IMR-90 (cell line): Measurements from ENCODE around the gene RAD21L1. TPM values are rescaled to one million over a fixed set of nuclear protein-coding genes. Genes with fewer than 3 reads are reported as not detected.

ENCODE experiments used
- ATAC-seq: fragments of 200-7000 bp; cut with Tn5 transposase; 2 replicates; pipeline ENCODE4 v1.9.1; 2020; ENCODE audit warnings: low read depth, mild to moderate bottlenecking, moderate library complexity
- BruUV-seq: library from RNA; stranded (reverse); fragments of 400-500 nt; replicated peaks from 2 replicates; lab custom pipeline; 2021; lab: Mats Ljungman, UMichigan
- CTCF ChIA-PET: fragments of 300-600 bp; formaldehyde crosslinking; extraction: SDS; loops from one replicate; lab custom pipeline; 2021; ENCODE audit warnings: antibody characterized with exemption; lab: Yijun Ruan, JAX
- POLR2A ChIA-PET: fragments of 300-600 bp; sonication (Branson Sonifier 250); formaldehyde crosslinking; loops from one replicate; lab custom pipeline; 2022; ENCODE audit warnings: antibody characterized with exemption; ENCODE audit not compliant: unreplicated experiment; lab: Charles Lee
- DNase-seq: peaks from one replicate; pipeline ENCODE4 v3.0.0; 2013
- H2AFZ ChIP-seq: replicated peaks from 2 replicates; pipeline ENCODE3; 2013; ENCODE audit warnings: low read length, mild to moderate bottlenecking; ENCODE audit not compliant: poor library complexity
- H2AK5ac ChIP-seq: 2 replicates; pipeline ENCODE4 v1.6.1; 2013; ENCODE audit warnings: low read depth, low read length, inconsistent platforms
- H2AK9ac ChIP-seq: replicated peaks from 2 replicates; pipeline ENCODE3; 2013; ENCODE audit warnings: mild to moderate bottlenecking, low read depth, low read length, moderate library complexity; ENCODE audit not compliant: poor library complexity
- H2BK120ac ChIP-seq: 2 replicates; pipeline ENCODE4 v1.6.1; 2013; ENCODE audit warnings: low read depth, low read length, inconsistent platforms
- H2BK15ac ChIP-seq: 3 replicates; pipeline ENCODE4 v1.6.1; 2013; ENCODE audit warnings: low read depth, low read length, inconsistent platforms
- H2BK20ac ChIP-seq: 2 replicates; pipeline ENCODE4 v1.6.1; 2013; ENCODE audit warnings: low read depth, mild to moderate bottlenecking, inconsistent platforms, low read length, moderate library complexity
- H2BK5ac ChIP-seq: 2 replicates; pipeline ENCODE4 v1.6.1; 2013; ENCODE audit warnings: mild to moderate bottlenecking, low read depth, low read length, inconsistent platforms; ENCODE audit not compliant: poor library complexity, severe bottlenecking
- H3K14ac ChIP-seq: replicated peaks from 2 replicates; pipeline ENCODE4 v1.6.1; 2013; ENCODE audit warnings: low read depth, low read length, inconsistent platforms
- H3K18ac ChIP-seq: 2 replicates; pipeline ENCODE4 v1.6.1; 2013; ENCODE audit warnings: low read depth, low read length, control low read depth
- H3K23ac ChIP-seq: 2 replicates; pipeline ENCODE4 v1.6.1; 2013; ENCODE audit warnings: low read depth, low read length, inconsistent platforms
- H3K27ac ChIP-seq: 2 replicates; pipeline ENCODE4 v1.5.1; 2013; ENCODE audit warnings: mild to moderate bottlenecking, control low read depth, low read length; ENCODE audit not compliant: insufficient read depth
- H3K27me3 ChIP-seq: 2 replicates; pipeline ENCODE4 v1.6.1; 2013; ENCODE audit warnings: low read length; ENCODE audit not compliant: control insufficient read depth, insufficient read depth
- H3K36me3 ChIP-seq: 2 replicates; pipeline ENCODE4 v1.6.1; 2013; ENCODE audit warnings: low read length, mixed read lengths; ENCODE audit not compliant: control insufficient read depth, insufficient read depth
- H3K4ac ChIP-seq: 2 replicates; pipeline ENCODE4 v1.6.1; 2013; ENCODE audit warnings: low read depth, low read length, inconsistent platforms
- H3K4me1 ChIP-seq: 2 replicates; pipeline ENCODE4 v1.6.1; 2013; ENCODE audit warnings: low read length, mixed read lengths; ENCODE audit not compliant: control insufficient read depth, insufficient read depth
- H3K4me2 ChIP-seq: 2 replicates; pipeline ENCODE4 v1.6.1; 2013; ENCODE audit warnings: low read depth, mild to moderate bottlenecking, control low read depth, low read length, moderate library complexity
- H3K4me3 ChIP-seq: 2 replicates; pipeline ENCODE4 v1.5.1; 2013; ENCODE audit warnings: low read depth, mild to moderate bottlenecking, control low read depth, low read length, moderate library complexity; ENCODE audit not compliant: insufficient read depth
- H3K56ac ChIP-seq: 2 replicates; pipeline ENCODE4 v1.6.1; 2013; ENCODE audit warnings: low read length, inconsistent platforms; ENCODE audit not compliant: insufficient read depth; ENCODE audit errors: extremely low read depth
- H3K79me1 ChIP-seq, 2 experiments: 2 replicates each; pipeline ENCODE4 v1.6.1; 2013; ENCODE audit warnings: low read length in 2 of 2, inconsistent platforms in 1 of 2, low read depth in 1 of 2
- H3K9ac ChIP-seq: 2 replicates; pipeline ENCODE4 v1.6.1; 2013; ENCODE audit warnings: low read depth, low read length, control low read depth
- H3K9me1 ChIP-seq: 2 replicates; pipeline ENCODE4 v1.6.1; 2013; ENCODE audit warnings: low read length, inconsistent platforms; ENCODE audit not compliant: insufficient read depth
- H3K9me3 ChIP-seq: 2 replicates; pipeline ENCODE4 v1.6.1; 2013; ENCODE audit warnings: low read length; ENCODE audit not compliant: control insufficient read depth, insufficient read depth
- H4K20me1 ChIP-seq: 2 replicates; pipeline ENCODE4 v1.6.1; 2013; ENCODE audit warnings: low read length, inconsistent platforms; ENCODE audit not compliant: insufficient read depth
- H4K5ac ChIP-seq: 2 replicates; pipeline ENCODE4 v1.6.1; 2013; ENCODE audit warnings: mild to moderate bottlenecking, low read depth, low read length, control low read depth
- H4K8ac ChIP-seq, 2 experiments: 2 replicates each; pipeline ENCODE4 v1.6.1; 2013; ENCODE audit warnings: low read depth in 2 of 2, low read length in 2 of 2, control low read depth in 1 of 2, inconsistent platforms in 1 of 2
- H4K91ac ChIP-seq: 2 replicates; pipeline ENCODE4 v1.6.1; 2013; ENCODE audit warnings: low read depth, low read length, inconsistent platforms; ENCODE audit not compliant: insufficient read depth
- CEBPB ChIP-seq: IDR thresholded peaks from 2 replicates; pipeline ENCODE4 v1.6.1; 2012; ENCODE audit warnings: low read depth, low read length, improper control_type of control experiment
- ELK1 ChIP-seq: fragments of 150-350 bp; IDR thresholded peaks from 2 replicates; pipeline ENCODE4 v1.6.1; 2016; ENCODE audit warnings: low read depth, mild to moderate bottlenecking, low read length, moderate library complexity, borderline replicate concordance
- FOS ChIP-seq: fragments of 150-350 bp; IDR thresholded peaks from 2 replicates; pipeline ENCODE4 v1.6.1; 2016; ENCODE audit warnings: low read depth, low read length
- MAFK ChIP-seq: IDR thresholded peaks from 2 replicates; pipeline ENCODE4 v1.6.1; 2012; ENCODE audit warnings: low read depth, low read length, improper control_type of control experiment
- MXI1 ChIP-seq: IDR thresholded peaks from 2 replicates; pipeline ENCODE4 v1.6.1; 2012; ENCODE audit warnings: low read depth, mild to moderate bottlenecking, low read length, moderate library complexity, borderline replicate concordance
- NFE2L2 ChIP-seq: fragments of 150-350 bp; IDR thresholded peaks from 2 replicates; pipeline ENCODE4 v1.6.1; 2016; ENCODE audit warnings: low read depth, mild to moderate bottlenecking, low read length
- RCOR1 ChIP-seq: IDR thresholded peaks from 2 replicates; pipeline ENCODE4 v1.6.1; 2012; ENCODE audit warnings: mild to moderate bottlenecking, low read length, improper control_type of control experiment; ENCODE audit not compliant: insufficient replicate concordance
- USF2 ChIP-seq: fragments of 150-350 bp; IDR thresholded peaks from 2 replicates; pipeline ENCODE4 v1.6.1; 2017; ENCODE audit warnings: mild to moderate bottlenecking, antibody characterized with exemption, low read length, low read depth
- WGBS, 2 experiments: methylation state at CpG; one replicate each; pipeline versions ENCODE4 v1.1.5 to v1.1.7; 2013; ENCODE audit warnings: missing lambda C conversion rate in 2 of 2; ENCODE audit not compliant: insufficient read length in 1 of 2; ENCODE audit errors: extremely low coverage in 2 of 2; 5-methylcytosine and 5-hydroxymethylcytosine counted together
- dilution Hi-C: fragments of 300-500 bp; cut with HindIII; formaldehyde crosslinking; loops from one replicate; pipeline ENCODE4 v1.14.3; 2018; ENCODE audit warnings: low sequenced_read_pairs; ENCODE audit not compliant: unreplicated experiment
- in situ Hi-C: fragments of 300-500 bp; cut with MboI; formaldehyde crosslinking; loops from 3 replicates; pipeline ENCODE4 v1.14.3; 2019; ENCODE audit warnings: low sequenced_read_pairs, inconsistent platforms, mixed read lengths
- intact Hi-C: fragments of 100-400 bp; cut with micrococcal nuclease; formaldehyde crosslinking; loops from 2 replicates; pipeline ENCODE4 v1.10.0; 2022
- polyA plus RNA-seq, 3 experiments: library from polyadenylated mRNA; depleted of rRNA; stranded (reverse); fragments of >200 nt; gene quantifications; 2 replicates each; pipeline ENCODE4 v1.2.3, GENCODE V29; 2012; ENCODE audit warnings: low replicate concordance in 1 of 3
- total RNA-seq: library from RNA; depleted of rRNA; stranded (reverse); fragments of >200 nt; gene quantifications from 2 replicates; pipeline ENCODE4 v1.2.3, GENCODE V29; 2012

RAD21L1 gene
- total and polyA plus RNA-seq, 2 of the 4 experiments (the other 2 are of a cell fraction), result not detected

- Histone ChIP-seq H4K5ac (no peak overlapping the region), H2BK120ac (no peak overlapping the region), H4K91ac (no peak overlapping the region), H2BK20ac (no peak overlapping the region), H3K79me1 (peaks cover 14 to 23% of the 10 kb centered on the region in 2 experiments), H3K18ac (no peak overlapping the region), H3K4me2 (no peak overlapping the region), H3K9me1 (peaks cover 18% of the 10 kb centered on the region), H3K27me3 (no peaks in the 10 kb centered on the region), H3K56ac (no peak overlapping the region), H2AK9ac (no peak overlapping the region), H2BK15ac (no peak overlapping the region), H3K4me3 (no peak overlapping the region), H3K4ac (no peak overlapping the region), H2AK5ac (no peak overlapping the region), H3K36me3 (peaks cover 1% of the 10 kb centered on the region; the same call in 1 of the 2 replicates), H3K23ac (no peak overlapping the region), H3K27ac (no peak overlapping the region), H3K4me1 (peaks cover 2% of the 10 kb centered on the region; the same call in 1 of the 2 replicates), H4K20me1 (peaks cover 13% of the 10 kb centered on the region; the same call in 1 of the 2 replicates), H2BK5ac (no peak overlapping the region), H4K8ac (no peak overlapping the region), H3K9ac (no peak overlapping the region), H2AFZ (no peak overlapping the region), H3K14ac (no peak overlapping the region), H3K9me3 (no peaks in the 10 kb centered on the region)
- dilution Hi-C loops (no loop called here), in situ Hi-C loops (no loop called here), intact Hi-C loops (no loop called here)
- ATAC-seq (no peak), DNase-seq (no peak)
- ChIA-PET POLR2A (no interaction called here), CTCF (interaction anchor here (1.5 kb wide), 1 partner anchor 9 kb away, joined by 4 read pairs; no protein-coding TSS in a partner anchor)
- TF ChIP-seq NFE2L2, result no peak
- no peak for TF ChIP-seq MAFK
- TF ChIP-seq FOS, result no peak
- TF ChIP-seq MXI1, result no peak
- TF ChIP-seq RCOR1, result no peak
- no peak for TF ChIP-seq ELK1
- no peak for TF ChIP-seq CEBPB
- no peak for TF ChIP-seq USF2
- no TSS peak for BruUV-seq
- WGBS, 2 experiments, result 88% methylated on average over 5 of the region's 14 CpGs; no CpG with 5 or more reads in 1 of the 2 experiments
Measured at GRCh38 chr20:1274485-1275311, 48.9 kb downstream of the RAD21L1 start.
